ENCODE results near the gene BCL2L1.
"Not testable (repeated sequence)": the region's sequence is repeated elsewhere in the genome, so short reads cannot be mapped to it uniquely, and the experiment has no call there.

The BCL2L1 gene

DNA sequence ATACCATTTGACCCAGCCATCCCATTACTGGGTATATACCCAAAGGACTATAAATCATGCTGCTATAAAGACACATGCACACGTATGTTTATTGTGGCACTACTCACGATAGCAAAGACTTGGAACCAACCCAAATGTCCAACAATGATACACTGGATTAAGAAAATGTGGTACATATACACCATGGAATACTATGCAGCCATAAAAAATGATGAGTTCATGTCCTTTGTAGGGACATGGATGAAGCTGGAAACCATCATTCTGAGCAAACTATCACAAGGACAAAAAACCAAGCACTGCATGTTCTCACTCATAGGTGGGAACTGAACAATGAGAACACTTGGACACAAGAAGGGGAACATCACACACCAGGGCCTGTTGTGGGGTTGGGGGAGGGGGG lies 94.6 kb downstream of the BCL2L1 start:
- DNase-seq; H3K4me3 ChIP-seq (ENCODE audit: control insufficient read depth in 1 of 7, extremely low read depth in 1 of 7, insufficient read depth in 4 of 7, low read depth in 2 of 7, low read length in 6 of 7); H3K9me3 ChIP-seq (ENCODE audit: control extremely low read depth in 1 of 5, control insufficient read depth in 4 of 5, insufficient read depth in 2 of 5, low read depth in 1 of 5, low read length in 4 of 5); H3K36me3 ChIP-seq (ENCODE audit: control insufficient read depth in 4 of 4, insufficient read depth in 4 of 4, low read length in 3 of 4); H3K27me3 ChIP-seq (replicated peaks in 2 of 5; ENCODE audit: control insufficient read depth in 4 of 5, insufficient read depth in 5 of 5, low read length in 4 of 5); H3K4me1 ChIP-seq (ENCODE audit: control extremely low read depth in 1 of 4, control insufficient read depth in 4 of 4, insufficient read depth in 4 of 4, low read length in 3 of 4); H3K27ac ChIP-seq (ENCODE audit: insufficient read depth in 1 of 2, low read depth in 1 of 2, low read length in 2 of 2, poor library complexity in 1 of 2, severe bottlenecking in 2 of 2); CTCF ChIA-PET; POLR2A ChIA-PET: not testable (repeated sequence)
- WGBS (ENCODE audit: insufficient coverage) = no CpG with 5 or more reads among the region's 2 CpGs

DNA sequence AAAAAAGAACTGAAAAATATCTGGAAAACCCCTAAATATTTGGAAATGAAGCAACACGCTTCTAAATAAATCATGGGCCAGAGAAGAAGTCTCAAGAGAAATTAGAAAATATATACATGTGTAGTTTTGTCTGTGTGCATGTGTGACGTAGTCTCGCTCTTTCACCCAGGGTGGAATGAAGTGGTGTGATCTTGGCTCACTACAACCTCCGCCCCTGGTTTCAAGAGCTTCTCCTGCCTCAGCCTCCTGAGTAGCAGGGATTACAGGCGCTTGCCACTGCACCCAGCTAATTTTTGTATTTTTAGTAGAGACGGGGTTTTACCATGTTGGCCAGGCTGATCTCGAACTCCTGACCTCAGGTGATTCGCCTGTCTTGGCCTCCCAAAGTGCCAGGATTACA lies 96.1 kb downstream of the BCL2L1 start:
- whole genome bisulfite sequencing (ENCODE audit: insufficient coverage) = 100% methylated on average over 5 of the region's 8 CpGs
- CTCF ChIA-PET = interaction anchor here (1.4 kb wide), 1 partner anchor 14 kb away, joined by 4 read pairs; no protein-coding TSS in a partner anchor
- POLR2A ChIA-PET = not testable (repeated sequence)

DNA sequence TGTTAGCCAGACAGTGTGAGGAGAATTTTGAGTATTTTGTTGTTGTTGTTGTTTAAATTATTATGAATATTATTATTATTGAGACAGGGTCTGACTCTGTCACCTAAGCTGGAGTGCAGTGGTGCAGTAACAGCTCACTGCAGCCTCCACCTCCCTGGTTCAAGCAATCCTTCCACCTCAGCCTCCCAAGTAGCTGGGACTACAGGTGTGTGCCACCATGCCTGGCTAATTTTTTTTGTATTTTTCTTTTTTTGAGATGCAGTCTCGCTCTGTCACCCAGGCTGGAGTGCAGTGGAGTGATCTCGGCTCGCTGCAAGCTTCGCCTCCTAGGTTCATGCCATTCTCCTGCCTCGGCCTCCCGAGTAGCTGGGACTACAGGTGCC lies 99.6 kb downstream of the BCL2L1 start:
- POLR2A ChIA-PET; H3K9me3 ChIP-seq (ENCODE audit: control extremely low read depth in 1 of 5, control insufficient read depth in 4 of 5, insufficient read depth in 2 of 5, low read depth in 1 of 5, low read length in 4 of 5); DNase-seq; H3K36me3 ChIP-seq (ENCODE audit: control insufficient read depth in 4 of 4, insufficient read depth in 4 of 4, low read length in 3 of 4); H3K27ac ChIP-seq (ENCODE audit: insufficient read depth in 1 of 2, low read depth in 1 of 2, low read length in 2 of 2, poor library complexity in 1 of 2, severe bottlenecking in 2 of 2); H3K27me3 ChIP-seq (replicated peaks in 2 of 5; ENCODE audit: control insufficient read depth in 4 of 5, insufficient read depth in 5 of 5, low read length in 4 of 5); H3K4me3 ChIP-seq (ENCODE audit: control insufficient read depth in 1 of 7, extremely low read depth in 1 of 7, insufficient read depth in 4 of 7, low read depth in 2 of 7, low read length in 6 of 7): not testable (repeated sequence)
- 96% methylated on average over 5 of the region's 6 CpGs for WGBS (ENCODE audit: insufficient coverage)
- CTCF ChIA-PET = interaction anchor here (0.8 to 2.4 kb wide), 4 partner anchors 10 to 56 kb away, joined by 3 to 9 read pairs (median 4); no protein-coding TSS in a partner anchor
- H3K4me1 ChIP-seq (ENCODE audit: control extremely low read depth in 1 of 4, control insufficient read depth in 4 of 4, insufficient read depth in 4 of 4, low read length in 3 of 4) = peaks cover 5 to 24% (median 19%) of the 10 kb centered on the region in 4 experiments

More for the DNA sequence above, 96.1 kb downstream of the BCL2L1 start:
- H3K27ac ChIP-seq (ENCODE audit: insufficient read depth in 1 of 2, low read depth in 1 of 2, low read length in 2 of 2, poor library complexity in 1 of 2, severe bottlenecking in 2 of 2); DNase-seq; H3K27me3 ChIP-seq (replicated peaks in 2 of 5; ENCODE audit: control insufficient read depth in 4 of 5, insufficient read depth in 5 of 5, low read length in 4 of 5); H3K4me3 ChIP-seq (ENCODE audit: control insufficient read depth in 1 of 7, extremely low read depth in 1 of 7, insufficient read depth in 4 of 7, low read depth in 2 of 7, low read length in 6 of 7); H3K9me3 ChIP-seq (ENCODE audit: control extremely low read depth in 1 of 5, control insufficient read depth in 4 of 5, insufficient read depth in 2 of 5, low read depth in 1 of 5, low read length in 4 of 5); H3K36me3 ChIP-seq (ENCODE audit: control insufficient read depth in 4 of 4, insufficient read depth in 4 of 4, low read length in 3 of 4): not testable (repeated sequence)
- peaks cover 3 to 16% (median 13%) of the 10 kb centered on the region in 4 experiments for H3K4me1 ChIP-seq (ENCODE audit: control extremely low read depth in 1 of 4, control insufficient read depth in 4 of 4, insufficient read depth in 4 of 4, low read length in 3 of 4)

DNA sequence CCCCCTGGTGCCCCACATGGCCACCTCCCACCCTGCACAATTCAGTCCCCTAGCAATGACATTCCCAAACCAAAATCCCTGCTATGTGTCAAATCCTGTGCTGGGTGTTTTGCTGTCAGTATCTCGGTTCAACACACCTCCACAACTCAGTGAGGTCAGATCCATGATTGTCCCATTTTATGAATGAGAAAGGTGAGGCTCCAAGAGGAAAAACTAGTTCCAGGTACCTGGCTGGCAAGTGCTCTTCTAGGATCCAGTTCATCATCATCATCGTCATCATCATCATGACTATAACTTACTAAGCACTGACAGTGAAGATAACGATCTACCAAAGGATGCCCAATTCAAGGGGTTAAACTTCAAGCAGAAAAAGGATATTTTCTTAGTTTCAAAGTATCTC lies 102.4 kb downstream of the BCL2L1 start:
- no peak for DNase-seq
- no peaks in the 10 kb centered on the region for H3K36me3 ChIP-seq (ENCODE audit: control insufficient read depth in 4 of 4, insufficient read depth in 4 of 4, low read length in 3 of 4)
- H3K9me3 ChIP-seq (ENCODE audit: control extremely low read depth in 1 of 5, control insufficient read depth in 4 of 5, insufficient read depth in 2 of 5, low read depth in 1 of 5, low read length in 4 of 5) = no peaks in the 10 kb centered on the region
- H3K4me3 ChIP-seq (ENCODE audit: control insufficient read depth in 1 of 7, extremely low read depth in 1 of 7, insufficient read depth in 4 of 7, low read depth in 2 of 7, low read length in 6 of 7) = no peak overlapping the region
- CTCF ChIA-PET = no interaction called here
- POLR2A ChIA-PET = no interaction called here
- whole genome bisulfite sequencing (ENCODE audit: insufficient coverage) = 60% methylated on average over 1 of the region's 3 CpGs
- H3K4me1 ChIP-seq (ENCODE audit: control extremely low read depth in 1 of 4, control insufficient read depth in 4 of 4, insufficient read depth in 4 of 4, low read length in 3 of 4) = peaks cover 10 to 39% (median 33%) of the 10 kb centered on the region in 4 experiments
- no peak overlapping the region for H3K27ac ChIP-seq (ENCODE audit: insufficient read depth in 1 of 2, low read depth in 1 of 2, low read length in 2 of 2, poor library complexity in 1 of 2, severe bottlenecking in 2 of 2)
- no peaks in the 10 kb centered on the region for H3K27me3 ChIP-seq (replicated peaks in 2 of 5; ENCODE audit: control insufficient read depth in 4 of 5, insufficient read depth in 5 of 5, low read length in 4 of 5)

DNA sequence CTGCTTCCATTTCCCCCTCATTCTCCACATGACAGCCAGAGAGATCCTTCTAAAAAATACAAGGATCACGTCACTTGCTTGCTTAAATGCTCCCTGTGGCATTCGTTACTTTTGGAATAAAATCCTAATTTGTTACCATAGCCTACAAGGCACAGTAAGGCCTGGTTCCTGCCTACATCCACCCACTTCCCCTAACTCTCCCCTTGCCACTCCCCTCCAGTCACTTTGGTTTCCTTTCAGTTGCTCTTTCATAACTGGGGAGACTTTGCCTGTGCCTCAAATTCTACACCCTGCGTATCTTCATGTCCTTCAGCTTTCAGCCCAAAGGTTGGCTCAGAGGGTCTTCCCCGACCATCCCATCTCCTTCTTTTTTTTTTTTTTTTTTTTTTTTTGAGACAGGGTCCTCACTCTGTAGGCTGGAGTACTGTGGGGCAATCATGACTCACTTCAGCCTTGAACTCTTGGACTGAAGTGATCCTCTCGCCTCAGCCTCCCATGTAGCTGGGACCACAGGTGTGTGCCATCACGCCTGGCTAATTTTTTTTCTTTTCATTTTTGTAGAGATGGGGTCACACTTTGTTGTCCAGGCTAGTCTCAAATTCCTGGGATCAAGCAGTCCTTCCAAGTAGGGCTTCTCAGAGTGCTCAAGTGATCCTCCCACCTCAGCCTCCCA lies 105.1 kb downstream of the BCL2L1 start:
- WGBS (ENCODE audit: insufficient coverage) = 33% methylated on average over 5 of the region's 6 CpGs
- peaks cover 10 to 35% (median 31%) of the 10 kb centered on the region in 4 experiments for H3K4me1 ChIP-seq (ENCODE audit: control extremely low read depth in 1 of 4, control insufficient read depth in 4 of 4, insufficient read depth in 4 of 4, low read length in 3 of 4)

DNA sequence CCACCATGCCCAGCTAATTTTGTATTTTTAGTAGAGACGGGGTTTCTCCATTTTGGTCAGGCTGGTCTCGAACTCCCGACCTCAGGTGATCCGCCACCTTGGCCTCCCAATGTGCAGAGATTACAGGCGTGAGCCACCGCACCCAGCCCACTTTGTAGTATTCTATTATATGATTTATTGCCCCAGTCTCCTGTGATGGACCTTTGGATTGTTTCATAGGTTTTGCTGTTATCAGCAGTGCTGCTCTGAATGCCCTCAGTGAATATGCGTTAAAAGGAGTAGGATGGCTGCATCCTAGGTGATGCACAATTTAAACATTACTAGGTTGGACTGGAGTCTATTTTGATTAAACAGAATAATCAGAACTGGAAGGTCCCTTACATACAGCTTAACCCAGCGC lies 107.3 kb downstream of the BCL2L1 start:
- Histone ChIP-seq H3K27ac (ENCODE audit: insufficient read depth in 1 of 2, low read depth in 1 of 2, low read length in 2 of 2, poor library complexity in 1 of 2, severe bottlenecking in 2 of 2) (no peak overlapping the region), H3K4me3 (ENCODE audit: control insufficient read depth in 1 of 7, extremely low read depth in 1 of 7, insufficient read depth in 4 of 7, low read depth in 2 of 7, low read length in 6 of 7) (no peak overlapping the region), H3K36me3 (ENCODE audit: control insufficient read depth in 4 of 4, insufficient read depth in 4 of 4, low read length in 3 of 4) (no peaks in the 10 kb centered on the region), H3K27me3 (replicated peaks in 2 of 5; ENCODE audit: control insufficient read depth in 4 of 5, insufficient read depth in 5 of 5, low read length in 4 of 5) (no peaks in the 10 kb centered on the region), H3K4me1 (ENCODE audit: control extremely low read depth in 1 of 4, control insufficient read depth in 4 of 4, insufficient read depth in 4 of 4, low read length in 3 of 4) (peaks cover 5 to 42% (median 37%) of the 10 kb centered on the region in 4 experiments), H3K9me3 (ENCODE audit: control extremely low read depth in 1 of 5, control insufficient read depth in 4 of 5, insufficient read depth in 2 of 5, low read depth in 1 of 5, low read length in 4 of 5) (no peaks in the 10 kb centered on the region)
- POLR2A ChIA-PET = interaction anchor here (0.5 kb wide), 1 partner anchor 50 kb away, joined by 9 read pairs; no protein-coding TSS in a partner anchor
- CTCF ChIA-PET = interaction anchor here (1.3 to 19.9 kb wide), 3 partner anchors 19 to 51 kb away, joined by 5 to 1047 read pairs (median 5); no protein-coding TSS in a partner anchor
- WGBS (ENCODE audit: insufficient coverage) = 97% methylated on average over 5 of the region's 8 CpGs
- DNase-seq = no peak

More for the DNA sequence above, 105.1 kb downstream of the BCL2L1 start:
- ChIA-PET POLR2A (no interaction called here), CTCF (interaction anchor here (1.3 to 19.9 kb wide), 4 partner anchors 15 to 106 kb away, joined by 3 to 1047 read pairs (median 6); no protein-coding TSS in a partner anchor)
- H3K36me3 ChIP-seq (ENCODE audit: control insufficient read depth in 4 of 4, insufficient read depth in 4 of 4, low read length in 3 of 4) = no peaks in the 10 kb centered on the region
- DNase-seq = peak; percentile 59 to 89 (median 85)
- H3K9me3 ChIP-seq (ENCODE audit: control extremely low read depth in 1 of 5, control insufficient read depth in 4 of 5, insufficient read depth in 2 of 5, low read depth in 1 of 5, low read length in 4 of 5) = no peaks in the 10 kb centered on the region
- peak overlapping the region; percentile 56 to 79 for H3K27ac ChIP-seq (ENCODE audit: insufficient read depth in 1 of 2, low read depth in 1 of 2, low read length in 2 of 2, poor library complexity in 1 of 2, severe bottlenecking in 2 of 2)
- H3K27me3 ChIP-seq (replicated peaks in 2 of 5; ENCODE audit: control insufficient read depth in 4 of 5, insufficient read depth in 5 of 5, low read length in 4 of 5) = no peaks in the 10 kb centered on the region
- H3K4me3 ChIP-seq (ENCODE audit: control insufficient read depth in 1 of 7, extremely low read depth in 1 of 7, insufficient read depth in 4 of 7, low read depth in 2 of 7, low read length in 6 of 7) = peak overlapping the region in 3 of 7 experiments; percentile 19 to 48 (median 32)
